ENCODE results near the gene SINHCAF.

SINHCAF gene

GRCh38 chr12:31322801-31323207, 3.1 kb downstream of the SINHCAF start:
- H3K9ac ChIP-seq (ENCODE audit: low read length), result peak overlapping the region; percentile 84; the same call in 1 of the 2 replicates

GRCh38 chr12:31321897-31322228, 4.1 kb downstream of the SINHCAF start:
- DNase-seq, result no peak
- Histone ChIP-seq H3K27me3 (replicated peaks; ENCODE audit: insufficient read depth, low read length) (no peaks in the 10 kb centered on the region), H3K9ac (ENCODE audit: low read length) (no peak overlapping the region), H3K9me2 (replicated peaks; ENCODE audit: insufficient read depth, low read length) (no peaks in the 10 kb centered on the region), H3F3A (ENCODE audit: insufficient read depth, low read length) (peaks cover 32% of the 10 kb centered on the region), H3K4me3 (ENCODE audit: low read length) (no peak overlapping the region), H2AFZ (ENCODE audit: low read length) (no peak overlapping the region), H3K4me2 (ENCODE audit: low read depth, low read length) (no peak overlapping the region), H4K20me1 (ENCODE audit: insufficient read depth, low read length) (peaks cover 47% of the 10 kb centered on the region), H3K79me2 (ENCODE audit: low read length) (peaks cover 91% of the 10 kb centered on the region), H3K36me3 (replicated peaks; ENCODE audit: insufficient read depth, low read length) (no peaks in the 10 kb centered on the region), H3K4me1 (ENCODE audit: low read length) (peaks cover 57% of the 10 kb centered on the region), H3K27ac (ENCODE audit: low read length) (no peak overlapping the region), H3K9me3 (replicated peaks; ENCODE audit: insufficient read depth, low read length) (no peaks in the 10 kb centered on the region)
- TF ChIP-seq EZH2phosphoT487 (IDR thresholded peaks at IDR 0.05; ENCODE audit: low read length) (no peak), CTCF (IDR thresholded peaks at IDR 0.05; ENCODE audit: low read length) (no peak), EZH2 (optimal IDR thresholded peaks at IDR 0.05; ENCODE audit: low read depth, low read length) (no peak)

More at GRCh38 chr12:31322801-31323207, 3.1 kb downstream of the SINHCAF start:
- no peak overlapping the region for H2AFZ ChIP-seq (ENCODE audit: low read length)
- peaks cover 38% of the 10 kb centered on the region for H4K20me1 ChIP-seq (ENCODE audit: insufficient read depth, low read length)
- no peak overlapping the region for H3K27ac ChIP-seq (ENCODE audit: low read length)
- peaks cover 81% of the 10 kb centered on the region for H3K79me2 ChIP-seq (ENCODE audit: low read length)
- H3F3A ChIP-seq (ENCODE audit: insufficient read depth, low read length), result peaks cover 26% of the 10 kb centered on the region
- no peak for DNase-seq
- H3K9me2 ChIP-seq (replicated peaks; ENCODE audit: insufficient read depth, low read length), result no peaks in the 10 kb centered on the region
- no peaks in the 10 kb centered on the region for H3K36me3 ChIP-seq (replicated peaks; ENCODE audit: insufficient read depth, low read length)
- peaks cover 51% of the 10 kb centered on the region for H3K4me1 ChIP-seq (ENCODE audit: low read length)
- TF ChIP-seq EZH2phosphoT487 (IDR thresholded peaks at IDR 0.05; ENCODE audit: low read length) (no peak), CTCF (IDR thresholded peaks at IDR 0.05; ENCODE audit: low read length) (no peak), EZH2 (optimal IDR thresholded peaks at IDR 0.05; ENCODE audit: low read depth, low read length) (no peak)
- H3K4me3 ChIP-seq (ENCODE audit: low read length), result peak overlapping the region; percentile 71
- no peaks in the 10 kb centered on the region for H3K9me3 ChIP-seq (replicated peaks; ENCODE audit: insufficient read depth, low read length)
- H3K4me2 ChIP-seq (ENCODE audit: low read depth, low read length), result peak overlapping the region; percentile 76
- no peaks in the 10 kb centered on the region for H3K27me3 ChIP-seq (replicated peaks; ENCODE audit: insufficient read depth, low read length)

- peaks cover 27% of the 10 kb centered on the region for H3F3A ChIP-seq (ENCODE audit: insufficient read depth, low read length)
- no peak overlapping the region for H3K9ac ChIP-seq (ENCODE audit: low read length)
- peaks cover 51% of the 10 kb centered on the region for H4K20me1 ChIP-seq (ENCODE audit: insufficient read depth, low read length)
- H3K4me2 ChIP-seq (ENCODE audit: low read depth, low read length), result no peak overlapping the region
- no peak overlapping the region for H3K27ac ChIP-seq (ENCODE audit: low read length)
- H2AFZ ChIP-seq (ENCODE audit: low read length), result no peak overlapping the region
- H3K9me2 ChIP-seq (replicated peaks; ENCODE audit: insufficient read depth, low read length), result no peaks in the 10 kb centered on the region
- no peak overlapping the region for H3K4me3 ChIP-seq (ENCODE audit: low read length)
- peaks cover 58% of the 10 kb centered on the region for H3K4me1 ChIP-seq (ENCODE audit: low read length)
- H3K9me3 ChIP-seq (replicated peaks; ENCODE audit: insufficient read depth, low read length), result no peaks in the 10 kb centered on the region
- no peaks in the 10 kb centered on the region for H3K27me3 ChIP-seq (replicated peaks; ENCODE audit: insufficient read depth, low read length)
- no peak for DNase-seq
- no peaks in the 10 kb centered on the region for H3K36me3 ChIP-seq (replicated peaks; ENCODE audit: insufficient read depth, low read length)
- H3K79me2 ChIP-seq (ENCODE audit: low read length), result peaks cover 96% of the 10 kb centered on the region
- TF ChIP-seq CTCF (IDR thresholded peaks at IDR 0.05; ENCODE audit: low read length) (no peak), EZH2phosphoT487 (IDR thresholded peaks at IDR 0.05; ENCODE audit: low read length) (no peak), EZH2 (optimal IDR thresholded peaks at IDR 0.05; ENCODE audit: low read depth, low read length) (no peak)
These were observed 4.6 kb downstream of the SINHCAF start for GRCh38 chr12:31321186-31321896.
